ENCODE data around the gene APOL6.

The APOL6 gene

GRCh38 chr22:35605369-35605680 is 42.9 kb upstream of the APOL6 start:
- TF ChIP-seq, protein P1, sequence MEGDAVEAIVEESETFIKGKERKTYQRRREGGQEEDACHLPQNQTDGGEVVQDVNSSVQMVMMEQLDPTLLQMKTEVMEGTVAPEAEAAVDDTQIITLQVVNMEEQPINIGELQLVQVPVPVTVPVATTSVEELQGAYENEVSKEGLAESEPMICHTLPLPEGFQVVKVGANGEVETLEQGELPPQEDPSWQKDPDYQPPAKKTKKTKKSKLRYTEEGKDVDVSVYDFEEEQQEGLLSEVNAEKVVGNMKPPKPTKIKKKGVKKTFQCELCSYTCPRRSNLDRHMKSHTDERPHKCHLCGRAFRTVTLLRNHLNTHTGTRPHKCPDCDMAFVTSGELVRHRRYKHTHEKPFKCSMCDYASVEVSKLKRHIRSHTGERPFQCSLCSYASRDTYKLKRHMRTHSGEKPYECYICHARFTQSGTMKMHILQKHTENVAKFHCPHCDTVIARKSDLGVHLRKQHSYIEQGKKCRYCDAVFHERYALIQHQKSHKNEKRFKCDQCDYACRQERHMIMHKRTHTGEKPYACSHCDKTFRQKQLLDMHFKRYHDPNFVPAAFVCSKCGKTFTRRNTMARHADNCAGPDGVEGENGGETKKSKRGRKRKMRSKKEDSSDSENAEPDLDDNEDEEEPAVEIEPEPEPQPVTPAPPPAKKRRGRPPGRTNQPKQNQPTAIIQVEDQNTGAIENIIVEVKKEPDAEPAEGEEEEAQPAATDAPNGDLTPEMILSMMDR (IDR thresholded peaks at IDR 0.05; ENCODE audit: low read depth, low read length, missing control alignments): no peak
- H3K4me3 ChIP-seq (replicated peaks; ENCODE audit: low read depth, low read length): no peak overlapping the region
- no peak for DNase-seq (ENCODE audit: extremely low read depth, low read depth)

DNA sequence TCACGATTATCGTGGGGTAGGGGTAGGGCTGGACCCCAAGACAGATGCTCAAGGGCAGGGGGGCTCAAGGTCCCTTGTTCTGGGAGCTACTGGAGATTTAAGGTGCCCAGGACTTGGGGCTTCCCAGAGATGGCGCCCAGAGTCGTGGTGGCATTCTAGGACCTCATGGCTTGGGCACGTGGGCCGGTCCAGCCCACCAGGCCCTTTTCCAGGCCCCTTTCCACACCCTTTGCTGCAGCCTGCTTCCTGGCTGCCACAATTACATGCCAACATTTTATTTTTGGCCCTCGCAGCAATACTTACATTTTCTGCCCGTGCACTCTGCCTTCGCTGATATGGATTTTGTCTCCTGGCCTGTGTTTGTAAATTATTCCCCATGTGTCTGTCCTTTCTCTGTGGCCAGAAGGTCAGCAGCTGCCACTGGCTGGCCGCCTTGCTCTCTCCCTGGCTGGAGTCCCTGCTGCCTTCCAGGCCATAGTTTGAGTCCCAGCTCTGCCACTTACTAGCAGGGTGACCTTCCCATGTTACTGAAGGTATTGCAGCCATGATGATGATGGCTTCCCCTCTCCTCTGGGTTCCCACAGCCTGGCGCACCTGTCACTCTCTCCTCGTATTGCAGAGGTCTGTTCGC is 42.3 kb upstream of the APOL6 start:
- no peak overlapping the region for H3K4me3 ChIP-seq (replicated peaks; ENCODE audit: low read depth, low read length)
- DNase-seq (ENCODE audit: extremely low read depth, low read depth): no peak
- TF ChIP-seq, protein P1 (IDR thresholded peaks at IDR 0.05; ENCODE audit: low read depth, low read length, missing control alignments): no peak

DNA sequence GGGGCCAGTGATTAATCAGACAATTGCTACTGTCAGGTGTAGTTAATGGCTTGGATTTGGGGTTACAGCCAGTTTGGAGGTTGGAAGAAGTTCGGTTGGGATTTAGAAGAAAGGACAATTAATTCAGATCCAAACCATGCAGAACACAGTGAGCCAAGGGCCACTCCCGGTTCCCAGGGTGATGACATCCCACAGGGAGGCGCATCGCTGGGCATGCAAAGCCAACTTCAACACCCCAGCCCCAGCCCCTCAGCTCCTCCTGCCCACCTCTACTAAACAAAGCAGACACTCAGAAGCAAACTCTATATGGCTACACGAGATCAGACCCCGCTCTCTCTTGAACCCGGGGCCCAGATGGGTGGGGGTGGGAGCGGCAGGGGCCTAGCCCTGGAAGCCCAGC is 41.3 kb upstream of the APOL6 start:
- TF ChIP-seq, protein P1 (IDR thresholded peaks at IDR 0.05; ENCODE audit: low read depth, low read length, missing control alignments): no peak
- H3K4me3 ChIP-seq (replicated peaks; ENCODE audit: low read depth, low read length): no peak overlapping the region
- DNase-seq (ENCODE audit: extremely low read depth, low read depth): no peak

GRCh38 chr22:35608088-35608487 is 40.2 kb upstream of the APOL6 start:
- no peak overlapping the region for H3K4me3 ChIP-seq (replicated peaks; ENCODE audit: low read depth, low read length)
- TF ChIP-seq, protein P1 (IDR thresholded peaks at IDR 0.05; ENCODE audit: low read depth, low read length, missing control alignments): no peak
- DNase-seq (ENCODE audit: extremely low read depth, low read depth): no peak

DNA sequence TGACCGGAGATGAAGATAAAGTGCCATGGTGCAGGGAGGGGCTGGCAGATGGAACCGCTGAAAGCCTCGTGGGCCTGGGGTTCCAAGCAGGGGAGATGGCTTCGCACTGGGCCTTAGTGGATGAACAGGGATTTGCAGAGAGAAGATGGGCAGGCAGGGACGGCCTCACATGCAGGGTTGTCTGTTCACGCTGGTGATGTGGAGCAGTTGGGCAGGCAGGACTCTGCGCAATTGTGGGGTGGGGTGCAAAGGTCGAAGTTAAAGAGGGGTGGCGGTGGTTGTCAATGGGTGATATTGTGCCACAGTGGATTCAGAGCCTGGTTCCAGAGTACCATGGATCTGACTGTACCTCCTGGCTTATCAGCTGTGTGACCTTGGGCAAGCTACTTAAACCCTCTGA is 39.0 kb upstream of the APOL6 start:
- no peak overlapping the region for H3K4me3 ChIP-seq (replicated peaks; ENCODE audit: low read depth, low read length)
- TF ChIP-seq, protein P1 (IDR thresholded peaks at IDR 0.05; ENCODE audit: low read depth, low read length, missing control alignments): no peak
- DNase-seq (ENCODE audit: extremely low read depth, low read depth): no peak

DNA sequence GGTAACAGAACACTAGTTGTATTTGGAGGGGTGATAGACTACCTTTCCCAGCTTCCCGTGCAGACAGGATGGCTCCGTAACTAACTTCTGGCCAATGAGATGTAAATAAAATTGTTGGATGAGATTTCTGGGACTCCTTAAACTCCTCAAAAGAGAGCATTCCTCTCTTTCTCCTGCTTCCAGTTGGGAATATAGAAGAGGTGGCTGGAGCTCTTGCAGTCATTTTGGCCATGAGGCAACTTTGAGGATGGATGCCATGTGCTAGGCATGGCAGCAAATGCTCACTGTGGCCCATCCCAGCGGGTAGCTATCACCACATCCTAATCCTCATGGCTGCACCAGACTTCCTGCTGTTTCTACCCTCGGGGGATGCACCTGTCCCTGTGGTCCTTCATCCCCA is 38.5 kb upstream of the APOL6 start:
- TF ChIP-seq, protein P1 (IDR thresholded peaks at IDR 0.05; ENCODE audit: low read depth, low read length, missing control alignments): no peak
- no peak overlapping the region for H3K4me3 ChIP-seq (replicated peaks; ENCODE audit: low read depth, low read length)
- DNase-seq (ENCODE audit: extremely low read depth, low read depth): no peak

GRCh38 chr22:35610741-35611140 is 37.5 kb upstream of the APOL6 start:
- no peak overlapping the region for H3K4me3 ChIP-seq (replicated peaks; ENCODE audit: low read depth, low read length)
- no peak for DNase-seq (ENCODE audit: extremely low read depth, low read depth)
- TF ChIP-seq, protein P1 (IDR thresholded peaks at IDR 0.05; ENCODE audit: low read depth, low read length, missing control alignments): no peak

Data from HFF-Myc (cell line).